GM18858 (cell line): Measurements from ENCODE around the gene SH3RF1.

ENCODE experiments used
- ATAC-seq: cut with Tn5 transposase; IDR thresholded peaks from one replicate; pipeline ENCODE4 v1.9.1; 2021; ENCODE audit not compliant: unreplicated experiment

The SH3RF1 gene

GRCh38 chr4:169167957-169168858, 102.5 kb downstream of the SH3RF1 start:
- ATAC-seq, result peak; percentile 97

DNA sequence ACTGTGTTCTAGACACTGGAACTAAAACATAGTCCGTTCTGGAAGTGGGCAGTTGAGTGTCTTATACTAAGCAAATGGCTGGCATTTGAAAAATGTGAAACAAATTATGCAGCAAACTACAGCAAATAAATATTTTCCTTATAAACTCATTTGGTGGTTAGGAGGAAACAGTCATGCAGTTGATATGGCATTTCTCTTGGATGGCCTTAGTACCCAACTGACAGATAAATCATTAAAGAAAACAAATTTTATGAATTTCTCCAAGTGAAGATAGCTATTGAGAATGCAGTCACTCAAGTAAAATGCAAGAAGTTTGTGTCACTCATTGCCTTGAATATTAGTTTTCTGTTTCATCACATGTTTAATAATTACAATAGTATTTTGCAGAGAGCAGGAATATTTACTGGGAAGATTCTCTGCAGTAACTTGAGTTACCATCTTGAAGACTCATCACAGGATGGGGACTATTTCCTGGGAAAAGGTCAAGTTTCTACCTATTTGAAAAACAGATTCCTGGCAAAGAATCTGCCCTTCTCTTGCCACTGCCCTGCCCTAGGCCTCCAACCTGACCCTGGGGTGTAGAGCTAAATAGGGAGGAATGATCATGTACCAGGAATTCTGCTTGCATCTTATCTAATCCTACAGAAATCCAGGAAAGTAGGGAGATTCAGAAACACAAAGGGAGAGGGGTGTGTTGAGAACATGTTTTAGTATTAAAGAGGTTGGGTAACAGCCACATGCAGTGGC, 105.9 kb downstream of the SH3RF1 start:
- ATAC-seq, result no peak

DNA sequence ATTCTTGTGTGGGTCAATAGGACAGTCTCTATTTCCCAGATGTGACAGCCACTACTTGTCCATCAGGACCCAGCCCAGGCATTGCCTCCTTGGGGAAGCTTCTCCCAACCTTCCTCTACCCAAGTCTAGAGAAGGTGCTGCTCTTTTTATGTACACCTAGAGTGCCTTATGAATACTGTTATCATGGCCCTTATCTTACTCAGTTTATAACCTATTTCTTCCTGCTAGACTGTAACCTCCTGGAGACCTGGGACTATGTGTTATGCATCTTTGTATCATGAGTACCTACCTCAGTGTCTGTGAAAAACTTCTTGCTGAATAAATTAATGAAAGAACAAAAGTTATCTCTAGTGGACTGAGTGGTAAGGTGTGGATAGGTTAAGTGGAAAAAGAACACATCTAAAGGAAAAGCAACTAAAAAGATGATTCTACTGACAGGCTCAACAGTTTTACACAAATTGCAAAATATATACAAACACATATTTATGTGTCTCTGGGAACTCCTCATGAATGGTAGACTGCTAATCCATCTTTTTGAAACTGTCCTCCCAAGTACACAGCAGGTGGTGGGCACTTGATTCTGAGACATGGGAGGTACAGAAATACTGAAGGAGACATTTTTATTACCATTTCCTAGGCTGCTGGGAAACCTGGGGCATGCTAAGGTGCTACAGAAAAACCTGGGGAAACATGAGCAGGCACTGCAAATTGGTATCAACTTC, 106.6 kb downstream of the SH3RF1 start:
- no peak for ATAC-seq

GRCh38 chr4:169163495-169163894, 107.3 kb downstream of the SH3RF1 start:
- ATAC-seq, result no peak

DNA sequence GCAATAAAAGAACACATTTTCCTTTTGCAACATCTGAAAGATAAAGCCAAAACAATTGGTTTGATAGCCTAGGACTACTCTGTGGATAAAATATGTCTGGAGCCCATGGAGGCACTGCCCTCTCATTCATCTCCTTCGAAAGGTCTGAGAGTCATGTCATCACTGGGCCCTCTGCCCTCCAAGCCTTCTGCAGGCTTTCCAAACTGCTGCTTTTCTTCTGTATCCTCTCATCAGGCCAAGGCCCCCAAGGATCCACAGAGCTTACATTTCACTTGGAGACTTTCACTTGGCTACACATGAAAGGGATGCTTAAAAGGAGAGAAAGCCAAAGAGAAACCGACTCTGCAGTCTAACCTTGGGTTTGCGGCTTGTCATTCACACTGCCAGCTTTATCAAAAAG, 109.9 kb downstream of the SH3RF1 start:
- no peak for ATAC-seq

GRCh38 chr4:169159624-169160171, 111.1 kb downstream of the SH3RF1 start:
- no peak for ATAC-seq

DNA sequence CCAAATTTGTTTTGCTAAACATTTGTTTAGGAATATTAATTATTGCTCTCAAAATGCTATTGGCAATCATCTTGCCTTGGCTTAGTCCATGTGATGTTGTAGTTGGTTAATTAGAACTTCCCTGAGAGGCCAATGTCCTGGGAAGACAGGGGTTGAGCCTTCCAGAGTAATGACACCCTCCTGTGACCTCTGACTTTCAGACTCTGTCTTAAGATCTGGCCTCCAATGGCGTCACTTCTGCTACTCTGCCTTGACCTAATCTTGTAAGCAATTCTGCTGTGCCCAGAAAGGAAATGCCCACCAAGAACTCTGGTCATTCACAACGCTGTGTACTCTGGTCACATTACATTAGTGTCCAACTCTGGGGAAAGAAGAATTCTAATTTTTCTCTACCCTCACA, 111.9 kb downstream of the SH3RF1 start:
- ATAC-seq, result no peak

DNA sequence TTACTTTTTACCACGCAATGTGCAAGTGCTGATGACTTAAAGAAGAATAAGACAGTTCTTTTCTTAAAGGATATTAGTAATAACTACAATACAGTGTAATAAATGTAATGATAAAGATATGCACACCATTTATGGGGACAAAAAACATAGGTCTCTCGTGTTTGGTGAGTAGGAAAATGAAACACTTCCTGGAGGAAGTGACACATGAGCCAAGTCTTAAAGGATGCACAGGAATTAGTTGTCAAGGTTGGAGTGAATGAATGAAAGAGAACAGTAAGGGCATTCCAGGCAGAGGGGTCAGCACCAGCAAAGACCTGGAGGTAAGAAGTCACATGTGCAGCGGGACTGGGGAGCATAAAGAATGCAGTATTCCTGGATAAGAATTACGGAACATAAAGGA, 112.7 kb downstream of the SH3RF1 start:
- no peak for ATAC-seq

DNA sequence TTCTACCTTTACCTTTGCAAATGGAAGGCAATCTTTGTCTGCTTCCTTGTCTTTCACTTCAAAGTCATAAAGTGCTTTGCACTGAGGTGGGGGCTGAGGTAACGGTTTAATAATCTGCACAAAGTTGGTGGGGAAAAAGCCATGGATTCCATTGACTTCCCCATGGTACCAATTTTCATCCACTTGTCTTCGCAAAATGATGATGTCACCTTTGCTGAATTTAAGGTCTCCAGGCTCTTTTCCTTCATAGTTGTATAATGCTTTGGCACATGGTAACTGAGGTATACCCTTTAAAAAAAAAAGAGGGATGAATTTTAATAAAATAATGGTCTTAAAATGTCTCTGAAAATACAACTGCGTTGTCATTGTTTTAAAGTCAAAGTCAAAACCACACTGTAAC, 114.4 kb downstream of the SH3RF1 start:
- no peak for ATAC-seq

GRCh38 chr4:169154121-169154520, 116.6 kb downstream of the SH3RF1 start:
- no peak for ATAC-seq

GRCh38 chr4:169153481-169154087, 117.2 kb downstream of the SH3RF1 start:
- no peak for ATAC-seq

- ATAC-seq, result no peak
Measured at GRCh38 chr4:169152899-169153298, 117.9 kb downstream of the SH3RF1 start.

DNA sequence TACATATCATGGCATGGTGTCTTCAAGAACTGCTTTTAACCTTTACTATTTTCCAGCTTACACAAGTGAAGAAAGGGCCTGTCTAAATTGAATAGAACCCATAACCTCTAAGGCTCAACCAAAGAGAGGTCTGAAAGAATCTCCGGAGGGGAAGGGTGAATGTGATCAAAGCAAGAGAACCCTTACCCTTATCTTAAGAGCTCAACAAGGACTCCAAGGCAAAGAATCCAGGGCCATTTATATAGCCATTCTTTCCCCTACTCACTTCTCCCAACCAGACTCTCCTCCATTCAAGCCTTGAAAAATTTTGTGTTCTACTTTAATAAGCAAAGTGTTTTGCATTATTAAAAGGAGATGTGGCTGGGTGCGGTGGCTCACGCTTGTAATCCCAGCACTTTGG, 118.7 kb downstream of the SH3RF1 start:
- no peak for ATAC-seq

GRCh38 chr4:169151671-169152070, 119.1 kb downstream of the SH3RF1 start:
- ATAC-seq, result no peak

- no peak for ATAC-seq
Measured at GRCh38 chr4:169150806-169151205, 120.0 kb downstream of the SH3RF1 start.

DNA sequence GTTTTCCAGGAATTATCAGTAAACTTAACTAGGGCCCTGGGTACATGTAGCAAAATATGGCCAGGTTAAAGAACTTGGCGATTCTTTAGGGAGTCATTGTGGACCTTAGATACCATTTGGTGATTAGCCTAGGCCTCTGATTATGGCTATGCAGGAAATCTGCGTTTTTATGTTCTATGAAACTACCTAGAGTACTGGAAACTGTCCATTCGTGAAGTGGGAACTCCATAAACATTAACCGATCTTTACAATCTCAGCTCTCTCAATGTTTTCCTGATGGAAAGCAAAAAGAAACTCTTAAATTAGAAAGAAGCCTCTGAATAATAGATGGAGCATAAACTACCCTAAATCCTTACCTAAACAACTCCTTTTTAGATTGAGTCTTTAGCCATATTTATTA, 121.9 kb downstream of the SH3RF1 start:
- ATAC-seq, result no peak

- no peak for ATAC-seq
Measured at GRCh38 chr4:169147191-169147590, 123.6 kb downstream of the SH3RF1 start.

DNA sequence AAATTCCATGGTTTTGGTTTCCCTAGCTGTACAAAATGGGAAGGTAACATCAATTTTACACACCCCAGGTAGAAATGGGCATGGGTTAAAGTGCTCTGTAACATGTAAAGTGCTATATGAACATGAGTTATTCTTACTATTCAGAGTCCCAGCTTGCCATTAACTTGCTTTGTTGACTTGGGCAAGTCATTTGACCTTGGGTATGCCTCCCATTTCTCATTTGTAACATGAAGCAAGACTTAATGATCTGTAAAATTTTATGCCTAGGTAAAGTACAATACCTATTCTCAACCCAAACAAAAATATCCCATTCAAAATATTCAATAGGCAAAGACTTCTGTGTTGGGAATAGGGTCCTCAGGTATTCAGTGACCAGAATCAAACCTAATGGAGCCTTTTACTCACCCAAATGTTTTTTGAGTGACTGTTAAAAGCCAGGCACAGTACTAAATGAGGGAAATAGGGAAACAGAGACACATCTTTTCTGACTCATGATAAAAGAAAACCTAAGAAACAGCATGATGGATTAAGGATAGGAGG, 126.6 kb downstream of the SH3RF1 start:
- ATAC-seq, result no peak

DNA sequence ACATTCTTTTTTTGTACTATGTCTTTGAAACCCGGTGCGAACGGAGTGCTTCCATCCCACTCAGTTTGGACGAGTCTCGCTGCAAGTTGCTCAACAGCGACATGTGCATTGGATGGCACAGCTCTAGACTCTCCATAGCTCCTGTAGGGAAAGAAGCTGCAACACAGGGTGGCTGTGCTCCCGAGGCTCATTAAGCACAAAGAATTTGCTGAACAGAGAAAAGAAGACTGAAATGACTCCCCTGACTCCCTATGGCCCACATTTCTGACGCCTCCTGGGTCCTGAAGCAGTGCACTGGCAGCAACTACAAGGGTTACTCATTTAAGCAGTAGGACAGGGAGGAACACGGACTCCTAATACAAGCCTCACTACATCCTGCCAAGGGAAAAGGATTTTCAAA, 127.4 kb downstream of the SH3RF1 start:
- no peak for ATAC-seq

- ATAC-seq, result no peak
Measured at GRCh38 chr4:169142906-169143305, 127.8 kb downstream of the SH3RF1 start.

- no peak for ATAC-seq
Measured at GRCh38 chr4:169142391-169142790, 128.4 kb downstream of the SH3RF1 start.
